Neural cell (in vitro differentiated cells): ENCODE measurements around the gene MT1HL1.

ENCODE experiments used
- POLR2AphosphoS5 ChIP-seq: IDR thresholded peaks from 2 replicates; pipeline ENCODE4 v1.6.1; 2012
- TF ChIP-seq, protein P1 (sequence below): fragments of 450-650 bp; IDR thresholded peaks from 2 replicates; pipeline ENCODE4 v1.5.1; 2014; ENCODE audit warnings: antibody characterized with exemption, mild to moderate bottlenecking, moderate library complexity; ENCODE audit not compliant: poor library complexity, severe bottlenecking
- TF ChIP-seq, protein P2 (sequence below): IDR thresholded peaks from 2 replicates; pipeline ENCODE4 v1.6.1; 2012; ENCODE audit warnings: borderline replicate concordance

DNA sequence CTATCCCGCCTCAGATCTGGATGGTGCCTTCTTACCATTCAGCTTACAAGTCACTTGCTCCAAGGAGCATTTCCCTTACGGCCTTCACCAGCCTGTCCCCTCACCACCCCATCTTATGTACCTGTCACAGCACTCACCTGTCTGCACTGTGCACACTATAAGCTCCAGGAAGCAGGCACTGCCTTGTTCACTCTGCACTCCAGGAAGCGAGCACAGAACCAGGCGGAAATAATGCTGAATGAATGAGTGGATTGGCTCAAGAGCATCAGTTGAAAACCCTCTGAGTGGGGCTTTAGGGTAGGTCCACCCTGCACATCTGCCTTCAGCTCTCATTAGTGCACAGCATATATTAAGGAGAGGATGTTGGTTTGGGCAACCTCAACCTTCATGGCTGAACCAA, 28.8 kb upstream of the MT1HL1 start:
- TF ChIP-seq, protein P1, sequence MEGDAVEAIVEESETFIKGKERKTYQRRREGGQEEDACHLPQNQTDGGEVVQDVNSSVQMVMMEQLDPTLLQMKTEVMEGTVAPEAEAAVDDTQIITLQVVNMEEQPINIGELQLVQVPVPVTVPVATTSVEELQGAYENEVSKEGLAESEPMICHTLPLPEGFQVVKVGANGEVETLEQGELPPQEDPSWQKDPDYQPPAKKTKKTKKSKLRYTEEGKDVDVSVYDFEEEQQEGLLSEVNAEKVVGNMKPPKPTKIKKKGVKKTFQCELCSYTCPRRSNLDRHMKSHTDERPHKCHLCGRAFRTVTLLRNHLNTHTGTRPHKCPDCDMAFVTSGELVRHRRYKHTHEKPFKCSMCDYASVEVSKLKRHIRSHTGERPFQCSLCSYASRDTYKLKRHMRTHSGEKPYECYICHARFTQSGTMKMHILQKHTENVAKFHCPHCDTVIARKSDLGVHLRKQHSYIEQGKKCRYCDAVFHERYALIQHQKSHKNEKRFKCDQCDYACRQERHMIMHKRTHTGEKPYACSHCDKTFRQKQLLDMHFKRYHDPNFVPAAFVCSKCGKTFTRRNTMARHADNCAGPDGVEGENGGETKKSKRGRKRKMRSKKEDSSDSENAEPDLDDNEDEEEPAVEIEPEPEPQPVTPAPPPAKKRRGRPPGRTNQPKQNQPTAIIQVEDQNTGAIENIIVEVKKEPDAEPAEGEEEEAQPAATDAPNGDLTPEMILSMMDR = no peak
- no peak for TF ChIP-seq POLR2AphosphoS5
- TF ChIP-seq, protein P2, sequence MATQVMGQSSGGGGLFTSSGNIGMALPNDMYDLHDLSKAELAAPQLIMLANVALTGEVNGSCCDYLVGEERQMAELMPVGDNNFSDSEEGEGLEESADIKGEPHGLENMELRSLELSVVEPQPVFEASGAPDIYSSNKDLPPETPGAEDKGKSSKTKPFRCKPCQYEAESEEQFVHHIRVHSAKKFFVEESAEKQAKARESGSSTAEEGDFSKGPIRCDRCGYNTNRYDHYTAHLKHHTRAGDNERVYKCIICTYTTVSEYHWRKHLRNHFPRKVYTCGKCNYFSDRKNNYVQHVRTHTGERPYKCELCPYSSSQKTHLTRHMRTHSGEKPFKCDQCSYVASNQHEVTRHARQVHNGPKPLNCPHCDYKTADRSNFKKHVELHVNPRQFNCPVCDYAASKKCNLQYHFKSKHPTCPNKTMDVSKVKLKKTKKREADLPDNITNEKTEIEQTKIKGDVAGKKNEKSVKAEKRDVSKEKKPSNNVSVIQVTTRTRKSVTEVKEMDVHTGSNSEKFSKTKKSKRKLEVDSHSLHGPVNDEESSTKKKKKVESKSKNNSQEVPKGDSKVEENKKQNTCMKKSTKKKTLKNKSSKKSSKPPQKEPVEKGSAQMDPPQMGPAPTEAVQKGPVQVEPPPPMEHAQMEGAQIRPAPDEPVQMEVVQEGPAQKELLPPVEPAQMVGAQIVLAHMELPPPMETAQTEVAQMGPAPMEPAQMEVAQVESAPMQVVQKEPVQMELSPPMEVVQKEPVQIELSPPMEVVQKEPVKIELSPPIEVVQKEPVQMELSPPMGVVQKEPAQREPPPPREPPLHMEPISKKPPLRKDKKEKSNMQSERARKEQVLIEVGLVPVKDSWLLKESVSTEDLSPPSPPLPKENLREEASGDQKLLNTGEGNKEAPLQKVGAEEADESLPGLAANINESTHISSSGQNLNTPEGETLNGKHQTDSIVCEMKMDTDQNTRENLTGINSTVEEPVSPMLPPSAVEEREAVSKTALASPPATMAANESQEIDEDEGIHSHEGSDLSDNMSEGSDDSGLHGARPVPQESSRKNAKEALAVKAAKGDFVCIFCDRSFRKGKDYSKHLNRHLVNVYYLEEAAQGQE = no peak
